Colonic mucosa (tissue), 4 donors: ENCODE data around the gene LHX5. TPM values are rescaled to one million over a fixed set of nuclear protein-coding genes. Genes with fewer than 3 reads are reported as not detected.

Source experiments
- DNase-seq: peaks from one replicate; pipeline ENCODE4 v3.0.0-alpha.2; 2020
- H3K27ac ChIP-seq: fragments of 200-600 bp; one replicate; pipeline ENCODE4 v1.8.0; 2021
- H3K27me3 ChIP-seq: fragments of 200-600 bp; one replicate; pipeline ENCODE4 v1.8.0; 2021
- H3K36me3 ChIP-seq: fragments of 200-600 bp; one replicate; pipeline ENCODE4 v1.8.0; 2021
- H3K4me1 ChIP-seq: fragments of 200-600 bp; one replicate; pipeline ENCODE4 v1.8.0; 2021; ENCODE audit warnings: mild to moderate bottlenecking
- H3K4me3 ChIP-seq: fragments of 200-600 bp; one replicate; pipeline ENCODE4 v1.8.0; 2021
- H3K9ac ChIP-seq, 2 donors: one replicate each; pipeline ENCODE4 v1.7.0; 2013; ENCODE audit warnings: control low read depth in 2 of 2, low read depth in 2 of 2, low read length in 2 of 2
- H3K9me3 ChIP-seq: fragments of 200-600 bp; one replicate; pipeline ENCODE4 v1.8.0; 2021
- CTCF ChIP-seq: fragments of 200-600 bp; IDR thresholded peaks from one replicate; pipeline ENCODE4 v1.8.0; 2022; ENCODE audit warnings: antibody characterized with exemption, mild to moderate bottlenecking
- intact Hi-C: fragments of 100-400 bp; cut with DNase I; formaldehyde crosslinking; loops from one replicate; pipeline ENCODE4 v1.14.1; 2022
- total RNA-seq, 2 donors: library from RNA; stranded (reverse); fragmentation: NEBNext Ultra II Directional in 1 of 2; extraction: Animal tissue kit (Norgen Biotek cat#: 25700) in 1 of 2; gene quantifications; one replicate each; pipeline ENCODE4 v1.2.1, GENCODE V29; 2021
- donor health status: healthy.
- donor health status: DM: no; HTN: no; CAD: no.
- donor health status: DM: no; HTN: no; CAD: no.

LHX5 gene
- total RNA-seq, 2 donors from 2014 or later: not detected

GRCh38 chr12:113512568-113512967, 40.9 kb upstream of the LHX5 start:
- no peaks in the 10 kb centered on the region for H3K9me3 ChIP-seq
- H3K36me3 ChIP-seq: no peaks in the 10 kb centered on the region
- H3K4me1 ChIP-seq: no peaks in the 10 kb centered on the region
- no peak for TF ChIP-seq CTCF
- peaks cover 6% of the 10 kb centered on the region for H3K27me3 ChIP-seq
- no peak overlapping the region for H3K27ac ChIP-seq
- no peak for DNase-seq
- H3K9ac ChIP-seq: no peak overlapping the region
- no peak overlapping the region for H3K4me3 ChIP-seq
- intact Hi-C loops: no loop called here

- TF ChIP-seq CTCF: no peak
- H3K9me3 ChIP-seq: no peaks in the 10 kb centered on the region
- no peak overlapping the region for H3K9ac ChIP-seq
- intact Hi-C loops: no loop called here
- H3K4me1 ChIP-seq: no peaks in the 10 kb centered on the region
- H3K4me3 ChIP-seq: no peak overlapping the region
- no peak for DNase-seq
- no peak overlapping the region for H3K27ac ChIP-seq
- no peaks in the 10 kb centered on the region for H3K27me3 ChIP-seq
- no peaks in the 10 kb centered on the region for H3K36me3 ChIP-seq
Measured at GRCh38 chr12:113506867-113507266, 35.2 kb upstream of the LHX5 start.

GRCh38 chr12:113505941-113506340, 34.3 kb upstream of the LHX5 start:
- no peaks in the 10 kb centered on the region for H3K27me3 ChIP-seq
- H3K4me3 ChIP-seq: no peak overlapping the region
- H3K36me3 ChIP-seq: no peaks in the 10 kb centered on the region

GRCh38 chr12:113504917-113505316, 33.2 kb upstream of the LHX5 start:
- Histone ChIP-seq H3K36me3 (no peaks in the 10 kb centered on the region), H3K9ac (no peak overlapping the region), H3K4me1 (no peaks in the 10 kb centered on the region), H3K27me3 (no peaks in the 10 kb centered on the region), H3K4me3 (no peak overlapping the region), H3K27ac (no peak overlapping the region), H3K9me3 (no peaks in the 10 kb centered on the region)
- DNase-seq: no peak
- TF ChIP-seq CTCF: no peak
- intact Hi-C loops: no loop called here

More at GRCh38 chr12:113505941-113506340, 34.3 kb upstream of the LHX5 start:
- no peak overlapping the region for H3K9ac ChIP-seq
- intact Hi-C loops: no loop called here
- H3K9me3 ChIP-seq: no peaks in the 10 kb centered on the region
- H3K4me1 ChIP-seq: no peaks in the 10 kb centered on the region
- no peak for DNase-seq
- TF ChIP-seq CTCF: no peak
- H3K27ac ChIP-seq: no peak overlapping the region

GRCh38 chr12:113500782-113501311, 29.2 kb upstream of the LHX5 start:
- intact Hi-C loops: no loop called here
- no peaks in the 10 kb centered on the region for H3K4me1 ChIP-seq
- no peaks in the 10 kb centered on the region for H3K9me3 ChIP-seq
- no peak overlapping the region for H3K9ac ChIP-seq
- H3K36me3 ChIP-seq: no peaks in the 10 kb centered on the region
- H3K27me3 ChIP-seq: no peaks in the 10 kb centered on the region
- no peak for DNase-seq
- H3K27ac ChIP-seq: no peak overlapping the region
- TF ChIP-seq CTCF: no peak
- no peak overlapping the region for H3K4me3 ChIP-seq
